ENCODE measurements around the gene HTD2.
"Not testable (repeated sequence)": the region's sequence is repeated elsewhere in the genome, so short reads cannot be mapped to it uniquely, and the experiment has no call there.

- not testable (repeated sequence) for TF ChIP-seq CTCF (IDR thresholded peaks at IDR 0.05; ENCODE audit: extremely low read depth in 1 of 2, insufficient read depth in 1 of 2, low read depth in 1 of 2, low read length in 2 of 2); POLR2A (IDR thresholded peaks at IDR 0.05; ENCODE audit: low read depth, low read length); POLR2AphosphoS5 (IDR thresholded peaks at IDR 0.05; ENCODE audit: insufficient read depth, low read depth, low read length); EZH2 (IDR thresholded peaks at IDR 0.05; ENCODE audit: borderline replicate concordance, low read depth, low read length, severe bottlenecking); MAX (IDR thresholded peaks at IDR 0.05; ENCODE audit: insufficient read depth, insufficient read length)
Observed at GRCh38 chr3:58267543-58267942, 38.8 kb upstream of the HTD2 start.

Measured in endothelial cell of umbilical vein (primary cell).